ENCODE data around the gene ZC3HAV1.
"Not testable (repeated sequence)": the region's sequence is repeated elsewhere in the genome, so short reads cannot be mapped to it uniquely, and the experiment has no call there.

ZC3HAV1 gene

DNA sequence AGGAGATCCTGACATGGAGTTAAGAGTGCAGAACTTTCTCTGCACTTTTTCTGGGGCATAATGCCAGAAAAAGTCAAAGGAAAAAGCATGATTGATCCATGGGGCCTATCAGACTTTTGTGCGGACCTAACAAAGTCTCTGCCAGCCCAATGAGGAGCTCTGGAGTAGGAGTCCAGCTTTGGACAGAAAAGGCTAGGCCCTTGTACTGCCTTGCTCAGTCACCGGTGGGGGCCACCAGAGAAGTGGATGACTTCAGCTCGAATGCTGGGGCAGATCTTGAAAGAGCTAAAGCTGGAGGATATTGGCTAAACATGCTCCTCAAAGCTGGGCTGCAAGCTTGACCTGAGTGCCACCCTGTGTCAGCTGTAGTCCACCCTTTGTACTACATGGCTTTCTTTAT is 2.8 kb upstream of the ZC3HAV1 start:
- DNase-seq (ENCODE audit: insufficient read length, low spot score) (no peak), FAIRE-seq (no peak)
- no peak for TF ChIP-seq CTCF (IDR thresholded peaks at IDR 0.05; ENCODE audit: insufficient read depth, missing control alignments)

- TF ChIP-seq CTCF (IDR thresholded peaks at IDR 0.05; ENCODE audit: insufficient read depth, missing control alignments), result no peak
- FAIRE-seq (no peak), DNase-seq (ENCODE audit: insufficient read length, low spot score) (no peak)
These were observed 2.3 kb upstream of the ZC3HAV1 start for GRCh38 chr7:139111811-139112301.

DNA sequence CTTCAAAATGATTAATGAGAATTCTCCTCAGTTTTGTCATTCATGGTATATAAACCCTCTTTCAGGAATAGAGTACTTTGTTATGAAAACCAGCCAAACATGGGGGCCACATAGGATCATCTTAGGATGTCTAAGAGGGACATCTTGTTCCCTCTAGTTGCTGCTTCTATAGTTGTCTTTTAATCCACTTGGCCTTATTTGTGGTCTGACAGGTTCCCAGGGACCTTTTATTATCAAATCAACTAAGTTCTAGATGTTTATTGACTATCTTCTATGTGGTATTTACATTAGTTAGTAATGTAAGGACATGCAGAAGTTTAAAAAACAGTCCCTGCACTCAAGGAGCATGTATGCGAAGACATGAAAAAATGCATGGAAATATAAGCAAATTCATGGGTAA is 1.6 kb upstream of the ZC3HAV1 start:
- no peak for TF ChIP-seq CTCF (IDR thresholded peaks at IDR 0.05; ENCODE audit: insufficient read depth, missing control alignments)
- DNase-seq (ENCODE audit: insufficient read length, low spot score) (no peak), FAIRE-seq (no peak)

- no peak for TF ChIP-seq CTCF (IDR thresholded peaks at IDR 0.05; ENCODE audit: insufficient read depth, missing control alignments)
- FAIRE-seq (no peak), DNase-seq (ENCODE audit: insufficient read length, low spot score) (no peak)
These were observed 477 bp upstream of the ZC3HAV1 start for GRCh38 chr7:139109983-139110411.

GRCh38 chr7:139108266-139109187 is 993 bp downstream of the ZC3HAV1 start:
- no peak for DNase-seq (ENCODE audit: insufficient read length, low spot score)
- no peak for TF ChIP-seq CTCF (IDR thresholded peaks at IDR 0.05; ENCODE audit: insufficient read depth, missing control alignments)
- no peak for FAIRE-seq

DNA sequence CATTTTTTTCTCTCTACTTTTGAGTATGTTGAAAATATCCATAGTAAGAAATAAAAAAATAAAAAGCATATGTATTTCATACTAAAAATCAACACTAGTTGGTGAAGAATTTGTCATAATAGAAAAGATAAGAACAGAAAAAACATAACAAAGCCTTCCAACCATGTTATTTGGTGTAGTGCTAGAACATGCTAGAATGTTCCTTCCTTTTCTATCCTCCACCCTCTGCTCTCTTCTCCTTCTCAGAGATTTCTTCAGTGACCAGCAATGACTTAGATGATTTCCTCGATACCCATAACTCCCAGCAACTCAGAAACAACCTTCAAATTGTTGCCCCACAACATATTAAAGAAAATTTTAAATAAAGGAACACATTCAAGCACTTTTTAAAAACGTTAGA is 2.6 kb downstream of the ZC3HAV1 start:
- FAIRE-seq (no peak), DNase-seq (ENCODE audit: insufficient read length, low spot score) (no peak)
- no peak for TF ChIP-seq CTCF (IDR thresholded peaks at IDR 0.05; ENCODE audit: insufficient read depth, missing control alignments)

GRCh38 chr7:139106227-139106626 is 3.3 kb downstream of the ZC3HAV1 start:
- FAIRE-seq; DNase-seq (ENCODE audit: insufficient read length, low spot score): not testable (repeated sequence)

Data from D721Med (cell line).